Measurements from ENCODE around the gene ST7.

ST7 gene

DNA sequence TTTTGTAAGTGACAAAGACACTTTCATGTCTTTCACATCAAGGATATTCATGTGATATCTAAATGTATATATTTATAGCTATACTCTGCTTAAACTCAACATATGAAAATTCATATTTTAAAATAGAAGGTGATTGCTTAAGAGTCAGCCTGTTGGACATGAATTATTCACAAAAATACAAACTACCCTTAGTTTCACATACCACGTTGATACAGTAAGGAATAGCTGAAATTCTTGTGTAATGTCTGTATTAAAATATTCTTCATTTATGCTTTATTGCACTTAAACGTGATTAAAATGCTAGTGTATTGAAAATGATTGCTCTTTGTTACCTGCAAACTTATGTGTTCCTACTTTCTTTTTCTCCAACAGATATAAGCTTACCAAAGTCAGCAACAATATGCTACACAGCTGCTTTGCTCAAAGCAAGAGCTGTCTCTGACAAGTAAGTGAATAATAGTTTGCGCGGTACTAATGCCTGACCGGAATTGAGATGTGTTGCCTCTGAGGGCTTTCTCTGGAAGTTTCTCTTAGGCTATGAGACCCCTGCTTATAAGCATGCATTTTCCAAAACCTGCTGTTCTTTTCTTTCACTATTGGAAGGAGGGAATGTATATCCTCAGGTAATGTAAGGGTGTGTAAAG, 235.8 kb downstream of the ST7 start:
- Mint-ChIP-seq H3K9me3 (no peaks in the 10 kb centered on the region), H3K27ac (no peak overlapping the region), H3K27me3 (no peaks in the 10 kb centered on the region), H3K36me3 (ENCODE audit: low read depth) (no peaks in the 10 kb centered on the region), H3K4me3 (no peak overlapping the region), H3K4me1 (no peaks in the 10 kb centered on the region)
- DNase-seq (no peak), ATAC-seq (no peak)

DNA sequence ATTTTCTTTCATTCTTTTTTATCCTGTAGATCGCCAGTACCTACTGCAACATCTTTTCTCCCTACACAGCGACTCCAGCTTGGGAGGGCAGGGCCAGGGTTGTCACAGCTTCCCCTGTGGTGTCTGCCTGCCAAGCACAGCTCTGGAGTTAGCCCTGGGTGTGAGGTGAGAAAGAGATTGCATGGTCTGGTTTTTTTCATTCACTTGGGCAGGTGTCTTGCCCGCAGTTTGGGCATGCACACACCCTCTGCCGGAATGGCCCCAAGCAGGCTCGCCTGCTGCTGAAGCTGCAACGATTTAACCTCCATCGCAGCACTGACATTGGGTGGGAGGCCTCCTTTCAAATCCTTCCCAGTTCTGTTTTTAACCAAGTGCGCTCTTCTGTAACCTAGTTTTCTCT, 236.8 kb downstream of the ST7 start:
- H3K4me1 Mint-ChIP-seq = no peaks in the 10 kb centered on the region
- no peaks in the 10 kb centered on the region for H3K36me3 Mint-ChIP-seq (ENCODE audit: low read depth)
- no peak overlapping the region for H3K4me3 Mint-ChIP-seq
- no peak overlapping the region for H3K27ac Mint-ChIP-seq
- DNase-seq (no peak), ATAC-seq (no peak)
- no peaks in the 10 kb centered on the region for H3K9me3 Mint-ChIP-seq
- H3K27me3 Mint-ChIP-seq = no peaks in the 10 kb centered on the region

DNA sequence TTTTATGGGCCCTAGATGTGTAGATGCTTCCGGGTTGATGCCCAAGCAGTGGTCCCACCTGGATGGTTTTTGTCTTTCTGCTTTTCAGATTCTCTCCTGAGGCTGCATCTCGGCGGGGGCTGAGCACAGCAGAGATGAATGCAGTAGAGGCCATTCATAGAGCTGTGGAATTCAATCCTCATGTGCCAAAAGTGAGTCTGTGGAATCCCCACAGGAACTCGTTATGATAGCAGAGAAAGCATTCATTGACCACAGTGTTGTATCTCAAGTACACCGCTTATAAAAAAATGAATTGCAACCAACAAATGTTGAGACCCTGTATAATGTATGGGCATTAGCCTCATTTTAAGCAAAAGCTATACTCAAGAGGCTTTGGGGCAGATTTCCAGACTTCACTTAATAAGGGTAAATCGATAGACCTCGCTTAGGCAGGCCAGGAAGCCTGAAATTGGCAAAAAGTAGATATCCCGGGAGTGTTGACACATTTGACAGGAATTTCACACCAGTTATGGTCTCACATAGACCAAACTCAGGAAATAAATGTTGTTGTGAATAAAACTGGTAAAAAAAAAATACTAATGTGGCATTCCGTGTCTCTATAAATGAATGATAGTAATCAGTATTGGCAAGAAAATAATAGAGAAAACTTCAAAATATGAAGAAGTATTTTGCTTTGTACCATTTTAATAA, 237.6 kb downstream of the ST7 start:
- no peaks in the 10 kb centered on the region for H3K4me1 Mint-ChIP-seq
- H3K9me3 Mint-ChIP-seq = no peaks in the 10 kb centered on the region
- ATAC-seq (no peak), DNase-seq (no peak)
- no peaks in the 10 kb centered on the region for H3K36me3 Mint-ChIP-seq (ENCODE audit: low read depth)
- no peaks in the 10 kb centered on the region for H3K27me3 Mint-ChIP-seq
- no peak overlapping the region for H3K27ac Mint-ChIP-seq
- H3K4me3 Mint-ChIP-seq = no peak overlapping the region

DNA sequence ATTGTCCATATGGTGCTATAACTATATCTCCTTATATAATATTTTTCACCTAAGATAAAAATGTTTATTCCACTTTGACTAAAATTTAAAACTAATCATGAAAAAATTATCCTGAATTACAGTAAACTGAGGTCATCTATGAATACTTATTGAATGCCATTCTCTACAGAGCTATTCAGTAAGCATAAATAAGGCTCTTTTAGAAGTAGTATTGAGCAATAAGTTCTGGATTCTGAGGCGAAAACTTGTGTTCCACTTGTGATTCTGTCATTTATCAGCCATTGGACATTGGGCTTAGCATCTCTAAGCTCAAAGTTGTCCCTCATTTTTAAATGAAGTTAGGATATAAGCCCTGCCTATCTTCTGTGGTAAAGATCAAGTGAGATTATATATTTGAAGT, 238.8 kb downstream of the ST7 start:
- Mint-ChIP-seq H3K36me3 (ENCODE audit: low read depth) (no peaks in the 10 kb centered on the region), H3K4me3 (no peak overlapping the region), H3K27ac (no peak overlapping the region), H3K4me1 (no peaks in the 10 kb centered on the region), H3K9me3 (no peaks in the 10 kb centered on the region), H3K27me3 (no peaks in the 10 kb centered on the region)
- ATAC-seq (no peak), DNase-seq (no peak)

DNA sequence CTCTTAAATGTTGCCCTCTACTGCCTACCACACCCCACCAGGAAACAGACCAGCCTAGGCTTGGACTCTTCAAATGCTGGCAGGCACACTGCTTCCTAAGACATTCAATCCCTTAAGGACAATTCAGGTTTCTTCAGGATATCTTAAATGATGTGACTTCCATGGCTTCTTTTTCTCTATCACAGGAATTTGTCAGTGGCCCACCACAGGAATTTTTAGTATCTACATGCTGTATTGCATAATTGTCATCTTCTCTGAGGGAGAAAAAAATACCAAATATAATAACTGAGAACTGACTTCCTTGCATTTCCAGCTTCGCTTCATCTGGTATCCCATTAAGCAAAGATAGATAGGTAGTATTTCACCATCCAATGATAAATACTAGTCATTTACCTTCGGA, 240.3 kb downstream of the ST7 start:
- Mint-ChIP-seq H3K27ac (no peak overlapping the region), H3K9me3 (no peaks in the 10 kb centered on the region), H3K4me1 (no peaks in the 10 kb centered on the region), H3K36me3 (ENCODE audit: low read depth) (no peaks in the 10 kb centered on the region), H3K27me3 (no peaks in the 10 kb centered on the region), H3K4me3 (no peak overlapping the region)
- no peak for DNase-seq
- no peak for ATAC-seq

DNA sequence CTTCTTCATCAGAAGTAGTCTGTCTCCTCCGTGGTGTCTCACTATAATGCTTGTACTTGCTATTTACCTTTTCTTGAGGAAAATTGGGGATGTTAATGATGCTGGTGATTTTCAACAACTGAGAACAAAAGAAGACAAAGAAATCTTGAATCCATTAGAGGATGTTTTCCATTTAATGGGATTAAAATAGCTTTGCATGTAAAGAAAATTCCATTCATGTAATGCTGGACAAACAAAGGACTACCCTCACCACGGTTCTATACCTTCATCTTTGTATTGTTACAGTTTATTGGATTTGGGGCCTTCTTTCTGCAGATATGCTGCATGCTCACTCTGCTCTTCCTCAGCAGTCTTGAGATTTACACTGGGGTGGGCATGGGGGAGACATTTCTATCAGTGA, 241.1 kb downstream of the ST7 start:
- no peaks in the 10 kb centered on the region for H3K36me3 Mint-ChIP-seq (ENCODE audit: low read depth)
- H3K27ac Mint-ChIP-seq = no peak overlapping the region
- no peak overlapping the region for H3K4me3 Mint-ChIP-seq
- DNase-seq = no peak
- no peak for ATAC-seq
- no peaks in the 10 kb centered on the region for H3K27me3 Mint-ChIP-seq
- no peaks in the 10 kb centered on the region for H3K4me1 Mint-ChIP-seq
- H3K9me3 Mint-ChIP-seq = no peaks in the 10 kb centered on the region

DNA sequence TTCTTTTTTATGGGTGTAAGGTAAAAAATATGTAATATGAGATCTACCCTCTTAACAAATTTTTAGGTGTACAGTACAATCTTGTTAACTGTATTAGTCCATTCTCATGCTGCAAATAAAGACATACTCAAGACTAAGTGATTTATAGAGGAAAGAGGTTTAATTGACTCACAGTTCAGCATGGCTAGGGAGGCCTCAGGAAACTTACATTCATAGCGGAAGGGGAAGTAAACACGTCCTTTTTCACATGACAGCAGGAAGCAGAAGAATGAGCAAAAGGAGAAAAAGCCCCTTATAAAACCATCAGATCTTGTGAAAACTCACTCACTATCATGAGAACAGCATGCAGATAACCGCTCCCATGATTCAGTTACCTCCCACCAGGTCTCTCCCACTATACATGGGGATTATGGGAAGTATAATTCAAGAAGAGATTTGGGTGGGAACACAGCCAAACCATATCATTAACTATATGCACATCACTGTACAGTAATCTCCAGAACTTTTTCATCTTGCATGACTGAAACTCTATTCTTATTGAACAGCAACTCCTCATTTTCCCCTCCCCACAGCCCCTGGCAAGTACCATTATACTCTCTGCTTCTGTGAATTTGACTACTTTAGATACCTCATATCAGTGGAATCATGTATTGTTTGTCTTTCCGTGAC, 242.2 kb downstream of the ST7 start:
- Mint-ChIP-seq H3K9me3 (no peaks in the 10 kb centered on the region), H3K4me1 (no peaks in the 10 kb centered on the region), H3K27ac (no peak overlapping the region), H3K27me3 (no peaks in the 10 kb centered on the region), H3K4me3 (no peak overlapping the region), H3K36me3 (ENCODE audit: low read depth) (no peaks in the 10 kb centered on the region)
- no peak for DNase-seq
- no peak for ATAC-seq

DNA sequence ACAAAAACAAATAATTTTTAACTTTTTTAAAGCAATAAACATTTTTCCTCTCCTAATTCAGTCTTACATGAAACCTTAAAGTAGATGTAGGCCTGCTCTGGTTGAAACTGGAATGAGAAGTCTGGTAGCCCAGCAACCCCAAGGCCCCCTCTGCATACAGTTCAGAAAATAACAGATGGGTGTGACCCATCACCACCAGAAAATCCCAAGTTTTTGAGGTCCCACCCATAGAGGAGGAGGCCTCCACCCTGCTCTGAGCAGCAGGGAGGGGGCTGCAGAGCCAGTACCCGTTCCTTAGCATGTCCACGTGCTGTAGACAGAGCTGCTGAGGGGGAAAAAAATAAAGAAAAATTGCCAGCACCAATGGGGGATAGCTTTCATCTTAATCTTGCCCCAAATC, 246.8 kb downstream of the ST7 start:
- DNase-seq (no peak), ATAC-seq (no peak)
- Mint-ChIP-seq H3K27ac (no peak overlapping the region), H3K4me1 (no peaks in the 10 kb centered on the region), H3K36me3 (ENCODE audit: low read depth) (no peaks in the 10 kb centered on the region), H3K9me3 (no peaks in the 10 kb centered on the region), H3K27me3 (no peaks in the 10 kb centered on the region), H3K4me3 (no peak overlapping the region)

DNA sequence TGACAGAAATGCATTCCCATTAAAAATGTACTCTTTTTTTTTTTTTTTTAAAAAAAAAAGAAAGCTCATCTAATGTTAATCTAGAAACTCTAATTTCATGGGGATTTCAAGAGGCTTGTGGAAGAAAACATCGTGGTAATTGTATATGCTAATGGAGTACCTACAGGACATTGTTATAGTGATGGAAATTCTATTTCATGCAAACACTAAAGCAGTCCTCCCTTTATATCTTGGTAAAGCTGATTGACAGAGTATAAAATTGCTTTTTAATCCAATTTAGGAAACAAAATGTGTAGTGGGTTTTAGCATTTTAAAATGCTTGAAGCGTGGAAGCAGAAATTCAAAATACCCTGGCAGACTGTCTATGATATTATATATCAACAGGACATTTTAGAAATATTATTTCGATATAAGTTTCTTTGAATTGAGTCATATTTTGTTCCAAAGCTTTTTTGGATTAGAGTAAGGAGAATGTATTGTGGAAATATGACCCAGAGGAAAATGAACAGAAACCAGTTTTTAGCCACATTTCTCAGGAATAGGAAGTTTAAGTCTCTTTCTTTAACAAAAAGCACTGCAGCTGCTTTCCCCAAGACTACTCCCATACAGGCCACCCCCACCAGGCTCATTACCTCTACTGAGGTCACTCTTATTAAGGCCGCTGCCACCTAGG, 247.6 kb downstream of the ST7 start:
- H3K4me3 Mint-ChIP-seq = no peak overlapping the region
- no peak for DNase-seq
- no peaks in the 10 kb centered on the region for H3K4me1 Mint-ChIP-seq
- ATAC-seq = no peak
- no peak overlapping the region for H3K27ac Mint-ChIP-seq
- H3K27me3 Mint-ChIP-seq = no peaks in the 10 kb centered on the region
- H3K9me3 Mint-ChIP-seq = no peaks in the 10 kb centered on the region
- H3K36me3 Mint-ChIP-seq (ENCODE audit: low read depth) = no peaks in the 10 kb centered on the region

DNA sequence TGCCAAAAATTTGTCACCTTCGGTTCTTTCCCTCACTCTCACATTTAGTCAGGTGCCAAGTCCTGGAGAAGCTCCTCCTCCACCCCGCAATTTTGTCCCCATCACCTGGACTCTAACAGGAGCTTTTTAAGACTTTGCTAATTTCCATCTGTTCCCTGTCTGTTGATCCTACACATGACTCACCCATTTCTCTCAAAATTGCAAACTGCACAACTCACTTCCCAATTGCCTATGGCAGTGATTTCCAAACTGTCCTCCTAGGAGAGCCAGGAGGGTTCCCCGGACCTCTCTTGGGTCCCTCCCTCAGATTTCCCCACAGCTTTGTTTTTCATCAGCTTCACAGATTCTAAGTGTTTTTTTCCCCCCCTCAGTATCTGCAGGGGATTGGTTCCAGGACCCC, 249.2 kb downstream of the ST7 start:
- Mint-ChIP-seq H3K9me3 (no peaks in the 10 kb centered on the region), H3K4me3 (no peak overlapping the region), H3K27ac (no peak overlapping the region), H3K27me3 (no peaks in the 10 kb centered on the region), H3K4me1 (no peaks in the 10 kb centered on the region), H3K36me3 (ENCODE audit: low read depth) (no peaks in the 10 kb centered on the region)
- DNase-seq (no peak), ATAC-seq (no peak)

DNA sequence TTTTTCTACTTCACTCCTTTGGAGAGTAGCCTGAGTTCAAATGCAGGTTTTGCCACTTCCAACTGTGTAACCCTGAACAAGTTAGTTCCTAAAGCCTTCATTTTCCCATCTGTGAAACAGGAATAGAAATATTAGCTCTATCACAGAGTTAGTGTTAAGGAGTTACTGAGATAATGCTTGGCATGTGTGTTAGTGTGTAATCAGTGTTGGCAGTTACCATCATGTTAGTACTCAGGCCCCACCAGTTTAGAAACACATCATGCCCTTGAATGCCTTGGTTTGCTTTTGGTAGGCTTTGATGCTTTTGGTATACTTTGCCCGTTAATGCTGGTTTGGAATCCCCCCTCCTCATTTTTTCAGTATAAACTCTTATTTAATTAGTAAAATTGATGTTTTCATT, 249.9 kb downstream of the ST7 start:
- H3K4me3 Mint-ChIP-seq = no peak overlapping the region
- H3K9me3 Mint-ChIP-seq = no peaks in the 10 kb centered on the region
- H3K27ac Mint-ChIP-seq = no peak overlapping the region
- no peaks in the 10 kb centered on the region for H3K36me3 Mint-ChIP-seq (ENCODE audit: low read depth)
- no peaks in the 10 kb centered on the region for H3K4me1 Mint-ChIP-seq
- DNase-seq = no peak
- H3K27me3 Mint-ChIP-seq = no peaks in the 10 kb centered on the region
- no peak for ATAC-seq

DNA sequence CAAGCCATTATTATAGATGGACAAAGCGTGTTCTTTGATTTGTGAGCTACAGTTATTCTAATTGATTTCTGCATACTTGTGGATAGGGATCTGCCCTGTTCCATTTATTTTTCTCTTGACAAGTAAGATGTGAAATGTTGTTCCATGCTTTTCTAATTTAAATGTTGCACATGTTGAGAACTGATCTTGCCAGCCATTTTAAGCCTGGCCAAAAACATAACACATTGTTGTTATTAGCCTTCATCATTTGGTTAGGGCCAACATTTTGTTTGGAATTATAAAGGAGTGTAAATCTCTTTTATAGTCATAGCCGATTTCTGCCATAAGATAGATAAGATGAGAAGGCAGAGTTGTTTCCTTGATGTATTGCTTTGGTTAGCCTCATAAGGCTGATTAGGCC, 252.6 kb downstream of the ST7 start:
- H3K36me3 Mint-ChIP-seq (ENCODE audit: low read depth) = no peaks in the 10 kb centered on the region
- DNase-seq = no peak
- no peak overlapping the region for H3K27ac Mint-ChIP-seq
- no peaks in the 10 kb centered on the region for H3K4me1 Mint-ChIP-seq
- no peaks in the 10 kb centered on the region for H3K27me3 Mint-ChIP-seq
- H3K9me3 Mint-ChIP-seq = no peaks in the 10 kb centered on the region
- H3K4me3 Mint-ChIP-seq = no peak overlapping the region
- no peak for ATAC-seq

DNA sequence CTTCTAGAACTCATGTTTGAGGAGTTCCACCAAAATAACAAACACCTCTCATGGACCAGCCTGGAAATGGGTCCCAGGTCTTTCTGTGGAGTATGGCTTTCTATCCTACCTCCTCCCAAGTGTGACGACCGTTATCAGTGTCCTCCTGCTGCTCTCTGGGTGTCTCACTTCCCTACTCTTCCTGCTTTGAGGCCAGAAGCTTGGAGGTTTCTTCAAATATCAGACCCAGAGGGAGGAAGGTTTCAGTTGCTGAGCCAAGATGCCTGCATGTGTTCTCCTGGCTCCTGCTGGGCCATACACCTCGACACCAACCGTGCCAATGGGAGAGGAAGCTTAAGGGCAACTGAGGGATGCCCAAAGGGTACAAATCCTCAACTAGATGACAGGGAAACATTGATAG, 255.0 kb downstream of the ST7 start:
- ATAC-seq = no peak
- H3K36me3 Mint-ChIP-seq (ENCODE audit: low read depth) = no peaks in the 10 kb centered on the region
- no peaks in the 10 kb centered on the region for H3K9me3 Mint-ChIP-seq
- DNase-seq = no peak
- no peak overlapping the region for H3K4me3 Mint-ChIP-seq
- no peak overlapping the region for H3K27ac Mint-ChIP-seq
- H3K27me3 Mint-ChIP-seq = no peaks in the 10 kb centered on the region
- no peaks in the 10 kb centered on the region for H3K4me1 Mint-ChIP-seq

DNA sequence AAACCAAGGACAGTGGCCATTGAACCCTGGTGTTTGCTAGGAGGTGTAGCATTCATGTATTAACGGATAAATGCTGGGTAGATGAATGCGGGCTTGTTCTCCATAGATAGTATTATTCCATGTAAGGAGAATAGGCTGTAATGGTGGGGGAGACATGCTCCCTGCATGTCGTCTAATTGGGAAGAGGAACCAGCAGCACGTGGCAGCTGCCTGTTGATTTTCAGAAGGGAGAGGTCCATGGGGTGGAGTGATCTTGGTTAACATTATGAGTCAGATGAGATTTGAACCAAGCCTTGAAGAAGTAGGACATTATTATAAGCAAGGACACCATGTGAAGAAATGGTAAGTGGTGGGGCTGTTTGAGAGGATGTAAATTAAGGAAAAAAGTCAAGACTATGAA, 257.1 kb downstream of the ST7 start:
- Mint-ChIP-seq H3K27ac (no peak overlapping the region), H3K36me3 (ENCODE audit: low read depth) (no peaks in the 10 kb centered on the region)
- DNase-seq = no peak

DNA sequence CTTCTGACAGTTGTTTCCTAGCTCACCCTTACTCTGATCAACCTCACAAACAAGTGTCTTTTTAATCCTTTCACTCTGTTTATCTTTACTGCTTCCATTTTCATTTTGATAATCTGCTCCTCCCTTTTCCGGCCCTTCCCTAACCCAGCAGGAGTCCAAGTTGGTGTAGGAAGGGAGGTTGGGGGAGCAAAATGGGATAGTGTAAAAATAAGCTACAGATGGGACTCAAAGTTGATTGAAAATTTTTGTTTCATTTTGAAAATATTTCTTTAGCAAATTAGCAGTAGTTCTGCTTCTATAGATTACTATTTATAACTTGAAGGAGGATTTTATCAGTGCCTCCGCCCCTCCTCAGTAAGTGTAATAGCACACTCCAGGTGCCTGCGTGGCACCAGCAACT, 257.6 kb downstream of the ST7 start:
- no peaks in the 10 kb centered on the region for H3K27me3 Mint-ChIP-seq
- no peak for DNase-seq
- H3K9me3 Mint-ChIP-seq = no peaks in the 10 kb centered on the region
- H3K4me3 Mint-ChIP-seq = no peak overlapping the region
- H3K36me3 Mint-ChIP-seq (ENCODE audit: low read depth) = no peaks in the 10 kb centered on the region
- H3K4me1 Mint-ChIP-seq = no peaks in the 10 kb centered on the region
- no peak overlapping the region for H3K27ac Mint-ChIP-seq
- no peak for ATAC-seq

More for the DNA sequence above, 257.1 kb downstream of the ST7 start:
- no peak for ATAC-seq
- no peaks in the 10 kb centered on the region for H3K4me1 Mint-ChIP-seq
- no peaks in the 10 kb centered on the region for H3K27me3 Mint-ChIP-seq
- no peaks in the 10 kb centered on the region for H3K9me3 Mint-ChIP-seq
- no peak overlapping the region for H3K4me3 Mint-ChIP-seq
